ENCODE results near the gene CLCNKB. TPM values are rescaled to one million over a fixed set of nuclear protein-coding genes. Genes with fewer than 3 reads are reported as not detected.
"Not testable (repeated sequence)": the region's sequence is repeated elsewhere in the genome, so short reads cannot be mapped to it uniquely, and the experiment has no call there.

Gene CLCNKB
- total and polyA plus RNA-seq, 7 donors, result 0.04 to 0.71 (median 0.30) TPM; not detected in 3

GRCh38 chr1:16019644-16020277 is 23.8 kb upstream of the CLCNKB start:
- DNase-seq, result peak; percentile 82
- H3K27me3 ChIP-seq, result no peaks in the 10 kb centered on the region
- H3K9me3 ChIP-seq, result no peaks in the 10 kb centered on the region
- TF ChIP-seq POLR2A (IDR thresholded peaks at IDR 0.05) (no peak), CTCF (IDR thresholded peaks at IDR 0.05) (no peak), POLR2AphosphoS5 (IDR thresholded peaks at IDR 0.05) (no peak), EP300 (IDR thresholded peaks at IDR 0.05) (no peak)
- H3K36me3 ChIP-seq, result no peaks in the 10 kb centered on the region
- intact Hi-C loops (cut with DNase I), result no loop called here
- no peak overlapping the region for H3K4me3 ChIP-seq
- whole genome bisulfite sequencing, 2 donors, result 72 to 84% methylated on average over 9 of the region's 9 CpGs
- H3K27ac ChIP-seq, result peak overlapping the region; percentile 92 to 94 (median 94)
- peaks cover 3 to 70% (median 55%) of the 10 kb centered on the region in 4 donors for H3K4me1 ChIP-seq

- DNase-seq, result no peak
- intact Hi-C loops (cut with DNase I), result no loop called here
- Histone ChIP-seq H3K9me3 (no peaks in the 10 kb centered on the region), H3K4me3 (no peak overlapping the region), H3K4me1 (peaks cover 3 to 64% (median 49%) of the 10 kb centered on the region in 4 donors), H3K27me3 (no peaks in the 10 kb centered on the region), H3K36me3 (no peaks in the 10 kb centered on the region), H3K27ac (peak overlapping the region; percentile 92 to 94 (median 94))
- 75 to 83% methylated on average over 6 of the region's 6 CpGs for WGBS, 2 donors
- TF ChIP-seq EP300 (IDR thresholded peaks at IDR 0.05) (no peak), CTCF (IDR thresholded peaks at IDR 0.05) (no peak), POLR2A (IDR thresholded peaks at IDR 0.05) (no peak), POLR2AphosphoS5 (IDR thresholded peaks at IDR 0.05) (no peak)
Observed at GRCh38 chr1:16020325-16020724, 23.3 kb upstream of the CLCNKB start.

GRCh38 chr1:16020878-16021277 is 22.7 kb upstream of the CLCNKB start:
- WGBS, 2 donors, result 81 to 83% methylated on average over 9 of the region's 9 CpGs
- intact Hi-C loops (cut with DNase I), result not testable (repeated sequence)

GRCh38 chr1:16021681-16022080 is 21.9 kb upstream of the CLCNKB start, which contains the start of gene CLCNKA:
TSS of gene CLCNKA (plus strand) at chr1:16022036. CDS start at chr1:16022620, 584 bp downstream.
- no peaks in the 10 kb centered on the region for H3K9me3 ChIP-seq
- peak within 1 kb of the TSS; percentile 92 to 94 (median 94) for H3K27ac ChIP-seq
- DNase-seq, result no peak
- TF ChIP-seq POLR2A (IDR thresholded peaks at IDR 0.05) (no peak), CTCF (IDR thresholded peaks at IDR 0.05) (no peak), POLR2AphosphoS5 (IDR thresholded peaks at IDR 0.05) (no peak), EP300 (IDR thresholded peaks at IDR 0.05) (no peak)
- whole genome bisulfite sequencing, 2 donors, result 20 to 53% methylated on average over 6 of the region's 6 CpGs
- intact Hi-C loops (cut with DNase I), result no loop called here
- H3K27me3 ChIP-seq, result no peaks in the 10 kb centered on the region
- no peak within 1 kb of the TSS for H3K4me3 ChIP-seq
- peaks cover 3 to 55% (median 42%) of the 10 kb centered on the region in 4 donors for H3K4me1 ChIP-seq
- no peaks in the 10 kb centered on the region for H3K36me3 ChIP-seq

More at GRCh38 chr1:16020878-16021277, 22.7 kb upstream of the CLCNKB start:
- H3K27ac ChIP-seq, result peak overlapping the region; percentile 92 to 94 (median 94)
- not testable (repeated sequence) for H3K4me3 ChIP-seq, H3K36me3 ChIP-seq, H3K27me3 ChIP-seq, H3K9me3 ChIP-seq, DNase-seq
- H3K4me1 ChIP-seq, result peaks cover 3 to 59% (median 44%) of the 10 kb centered on the region in 4 donors

GRCh38 chr1:16022393-16022792 is 21.2 kb upstream of the CLCNKB start:
- DNase-seq, result no peak
- H3K4me3 ChIP-seq, result no peak overlapping the region
- TF ChIP-seq CTCF (IDR thresholded peaks at IDR 0.05) (no peak), POLR2AphosphoS5 (IDR thresholded peaks at IDR 0.05) (no peak), EP300 (IDR thresholded peaks at IDR 0.05) (no peak), POLR2A (IDR thresholded peaks at IDR 0.05) (no peak)
- WGBS, 2 donors, result 79 to 85% methylated on average over 11 of the region's 11 CpGs
- peaks cover 6 to 58% (median 45%) of the 10 kb centered on the region in 4 donors for H3K4me1 ChIP-seq
- intact Hi-C loops (cut with DNase I), result no loop called here
- H3K27me3 ChIP-seq, result no peaks in the 10 kb centered on the region
- H3K27ac ChIP-seq, result peak overlapping the region in 2 of 4 donors; percentile 94
- no peaks in the 10 kb centered on the region for H3K36me3 ChIP-seq
- no peaks in the 10 kb centered on the region for H3K9me3 ChIP-seq

Measured in sigmoid colon (tissue), 7 donors.